H1 (cell line): ENCODE measurements around the gene LSM10. TPM values are rescaled to one million over a fixed set of nuclear protein-coding genes. Genes with fewer than 3 reads are reported as not detected.

ENCODE experiments used
- HDAC6 ChIP-seq: IDR thresholded peaks from one replicate; pipeline ENCODE4 v1.7.1; 2012; ENCODE audit warnings: low read depth, mild to moderate bottlenecking, inconsistent platforms, low read length, moderate library complexity
- JUND ChIP-seq: IDR thresholded peaks from 2 replicates; pipeline ENCODE4 v1.6.1; 2011; ENCODE audit warnings: mild to moderate bottlenecking, improper control_type of control experiment, low read length
- PHF8 ChIP-seq: fragments of 200-600 bp; sonication (generic); conservative IDR thresholded peaks from 2 replicates; pipeline ENCODE4 v1.7.1; 2012; ENCODE audit warnings: low read depth, mild to moderate bottlenecking, inconsistent platforms, low read length, moderate library complexity
- SIRT6 ChIP-seq: IDR thresholded peaks from one replicate; pipeline ENCODE4 v1.7.1; 2012; ENCODE audit warnings: low read length, inconsistent platforms
- SP1 ChIP-seq: IDR thresholded peaks from 2 replicates; pipeline ENCODE4 v1.6.1; 2011; ENCODE audit warnings: low read depth, low read length
- polyA plus RNA-seq, 7 experiments: library from polyadenylated mRNA; depleted of rRNA in 3 of 7; stranded (reverse) in 5 of 7; unstranded in 2 of 7; fragments of >200 nt in 5 of 7; fragments of 200-250 nt in 2 of 7; gene quantifications; 1 replicate in 5 of 7; 2 replicates in 1 of 7; 4 replicates in 1 of 7; pipeline versions ENCODE4 v1.2.1 to v1.2.3, GENCODE V29; 2011 to 2013; ENCODE audit warnings: missing spikeins in 2 of 7, mixed read lengths in 2 of 7
- total RNA-seq: library from RNA; stranded (reverse); fragmentation: NEBNext Ultra II Directional; extraction: Animal tissue kit (Norgen Biotek cat#: 25700); gene quantifications from 2 replicates; pipeline ENCODE4 v1.2.1, GENCODE V29; 2021
- TF ChIP-seq, protein P1 (sequence below): fragments of 300-600 bp; sonication (generic); IDR thresholded peaks from 2 replicates; pipeline ENCODE4 v1.7.1; 2012; ENCODE audit warnings: low read length, moderate library complexity, mild to moderate bottlenecking, inconsistent platforms; ENCODE audit not compliant: insufficient replicate concordance
- TF ChIP-seq, protein P2 (sequence below), 3 experiments: IDR thresholded peaks; 1 replicate in 2 of 3; 2 replicates in 1 of 3; pipeline versions ENCODE4 v1.5.1 to v1.6.1; 2011; ENCODE audit warnings: low read length in 3 of 3, mild to moderate bottlenecking in 3 of 3, inconsistent platforms in 2 of 3, low read depth in 1 of 3, moderate library complexity in 1 of 3; ENCODE audit not compliant: insufficient read depth in 1 of 3; ENCODE audit errors: control extremely low read depth in 1 of 3
- TF ChIP-seq, protein P3 (sequence below): IDR thresholded peaks from 2 replicates; pipeline ENCODE4 v1.6.1; 2012; ENCODE audit warnings: low read length, inconsistent platforms

Gene LSM10
- total and polyA plus RNA-seq, 2 of the 8 experiments (the other 6 are each of a cell fraction or from before 2014, with no cell fraction given): 59.5 to 140 TPM

DNA sequence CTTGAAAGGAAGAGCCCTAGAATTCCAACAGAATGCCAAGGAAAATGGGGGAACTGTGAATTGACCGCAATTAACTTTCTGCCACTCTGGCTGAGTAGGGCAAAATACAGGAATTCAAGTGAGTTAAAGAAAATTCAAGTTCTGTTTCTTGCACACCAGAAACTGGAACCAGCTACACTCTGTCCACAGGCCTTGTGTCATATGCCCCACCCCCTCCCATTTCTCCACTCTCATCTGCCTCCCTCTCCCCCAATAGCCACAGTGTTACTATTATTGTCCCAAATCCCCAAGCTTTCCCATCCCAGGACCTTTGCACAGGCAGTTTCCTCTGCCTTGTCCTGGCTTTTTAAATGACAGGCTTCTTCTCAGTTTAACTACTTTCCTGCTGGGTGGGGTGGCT lies 7.7 kb downstream of the LSM10 start (continued):
- TF ChIP-seq, protein P1, sequence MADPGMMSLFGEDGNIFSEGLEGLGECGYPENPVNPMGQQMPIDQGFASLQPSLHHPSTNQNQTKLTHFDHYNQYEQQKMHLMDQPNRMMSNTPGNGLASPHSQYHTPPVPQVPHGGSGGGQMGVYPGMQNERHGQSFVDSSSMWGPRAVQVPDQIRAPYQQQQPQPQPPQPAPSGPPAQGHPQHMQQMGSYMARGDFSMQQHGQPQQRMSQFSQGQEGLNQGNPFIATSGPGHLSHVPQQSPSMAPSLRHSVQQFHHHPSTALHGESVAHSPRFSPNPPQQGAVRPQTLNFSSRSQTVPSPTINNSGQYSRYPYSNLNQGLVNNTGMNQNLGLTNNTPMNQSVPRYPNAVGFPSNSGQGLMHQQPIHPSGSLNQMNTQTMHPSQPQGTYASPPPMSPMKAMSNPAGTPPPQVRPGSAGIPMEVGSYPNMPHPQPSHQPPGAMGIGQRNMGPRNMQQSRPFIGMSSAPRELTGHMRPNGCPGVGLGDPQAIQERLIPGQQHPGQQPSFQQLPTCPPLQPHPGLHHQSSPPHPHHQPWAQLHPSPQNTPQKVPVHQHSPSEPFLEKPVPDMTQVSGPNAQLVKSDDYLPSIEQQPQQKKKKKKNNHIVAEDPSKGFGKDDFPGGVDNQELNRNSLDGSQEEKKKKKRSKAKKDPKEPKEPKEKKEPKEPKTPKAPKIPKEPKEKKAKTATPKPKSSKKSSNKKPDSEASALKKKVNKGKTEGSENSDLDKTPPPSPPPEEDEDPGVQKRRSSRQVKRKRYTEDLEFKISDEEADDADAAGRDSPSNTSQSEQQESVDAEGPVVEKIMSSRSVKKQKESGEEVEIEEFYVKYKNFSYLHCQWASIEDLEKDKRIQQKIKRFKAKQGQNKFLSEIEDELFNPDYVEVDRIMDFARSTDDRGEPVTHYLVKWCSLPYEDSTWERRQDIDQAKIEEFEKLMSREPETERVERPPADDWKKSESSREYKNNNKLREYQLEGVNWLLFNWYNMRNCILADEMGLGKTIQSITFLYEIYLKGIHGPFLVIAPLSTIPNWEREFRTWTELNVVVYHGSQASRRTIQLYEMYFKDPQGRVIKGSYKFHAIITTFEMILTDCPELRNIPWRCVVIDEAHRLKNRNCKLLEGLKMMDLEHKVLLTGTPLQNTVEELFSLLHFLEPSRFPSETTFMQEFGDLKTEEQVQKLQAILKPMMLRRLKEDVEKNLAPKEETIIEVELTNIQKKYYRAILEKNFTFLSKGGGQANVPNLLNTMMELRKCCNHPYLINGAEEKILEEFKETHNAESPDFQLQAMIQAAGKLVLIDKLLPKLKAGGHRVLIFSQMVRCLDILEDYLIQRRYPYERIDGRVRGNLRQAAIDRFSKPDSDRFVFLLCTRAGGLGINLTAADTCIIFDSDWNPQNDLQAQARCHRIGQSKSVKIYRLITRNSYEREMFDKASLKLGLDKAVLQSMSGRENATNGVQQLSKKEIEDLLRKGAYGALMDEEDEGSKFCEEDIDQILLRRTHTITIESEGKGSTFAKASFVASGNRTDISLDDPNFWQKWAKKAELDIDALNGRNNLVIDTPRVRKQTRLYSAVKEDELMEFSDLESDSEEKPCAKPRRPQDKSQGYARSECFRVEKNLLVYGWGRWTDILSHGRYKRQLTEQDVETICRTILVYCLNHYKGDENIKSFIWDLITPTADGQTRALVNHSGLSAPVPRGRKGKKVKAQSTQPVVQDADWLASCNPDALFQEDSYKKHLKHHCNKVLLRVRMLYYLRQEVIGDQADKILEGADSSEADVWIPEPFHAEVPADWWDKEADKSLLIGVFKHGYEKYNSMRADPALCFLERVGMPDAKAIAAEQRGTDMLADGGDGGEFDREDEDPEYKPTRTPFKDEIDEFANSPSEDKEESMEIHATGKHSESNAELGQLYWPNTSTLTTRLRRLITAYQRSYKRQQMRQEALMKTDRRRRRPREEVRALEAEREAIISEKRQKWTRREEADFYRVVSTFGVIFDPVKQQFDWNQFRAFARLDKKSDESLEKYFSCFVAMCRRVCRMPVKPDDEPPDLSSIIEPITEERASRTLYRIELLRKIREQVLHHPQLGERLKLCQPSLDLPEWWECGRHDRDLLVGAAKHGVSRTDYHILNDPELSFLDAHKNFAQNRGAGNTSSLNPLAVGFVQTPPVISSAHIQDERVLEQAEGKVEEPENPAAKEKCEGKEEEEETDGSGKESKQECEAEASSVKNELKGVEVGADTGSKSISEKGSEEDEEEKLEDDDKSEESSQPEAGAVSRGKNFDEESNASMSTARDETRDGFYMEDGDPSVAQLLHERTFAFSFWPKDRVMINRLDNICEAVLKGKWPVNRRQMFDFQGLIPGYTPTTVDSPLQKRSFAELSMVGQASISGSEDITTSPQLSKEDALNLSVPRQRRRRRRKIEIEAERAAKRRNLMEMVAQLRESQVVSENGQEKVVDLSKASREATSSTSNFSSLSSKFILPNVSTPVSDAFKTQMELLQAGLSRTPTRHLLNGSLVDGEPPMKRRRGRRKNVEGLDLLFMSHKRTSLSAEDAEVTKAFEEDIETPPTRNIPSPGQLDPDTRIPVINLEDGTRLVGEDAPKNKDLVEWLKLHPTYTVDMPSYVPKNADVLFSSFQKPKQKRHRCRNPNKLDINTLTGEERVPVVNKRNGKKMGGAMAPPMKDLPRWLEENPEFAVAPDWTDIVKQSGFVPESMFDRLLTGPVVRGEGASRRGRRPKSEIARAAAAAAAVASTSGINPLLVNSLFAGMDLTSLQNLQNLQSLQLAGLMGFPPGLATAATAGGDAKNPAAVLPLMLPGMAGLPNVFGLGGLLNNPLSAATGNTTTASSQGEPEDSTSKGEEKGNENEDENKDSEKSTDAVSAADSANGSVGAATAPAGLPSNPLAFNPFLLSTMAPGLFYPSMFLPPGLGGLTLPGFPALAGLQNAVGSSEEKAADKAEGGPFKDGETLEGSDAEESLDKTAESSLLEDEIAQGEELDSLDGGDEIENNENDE: no peak
- no peak for TF ChIP-seq SIRT6
- no peak for TF ChIP-seq HDAC6
- TF ChIP-seq, protein P2, sequence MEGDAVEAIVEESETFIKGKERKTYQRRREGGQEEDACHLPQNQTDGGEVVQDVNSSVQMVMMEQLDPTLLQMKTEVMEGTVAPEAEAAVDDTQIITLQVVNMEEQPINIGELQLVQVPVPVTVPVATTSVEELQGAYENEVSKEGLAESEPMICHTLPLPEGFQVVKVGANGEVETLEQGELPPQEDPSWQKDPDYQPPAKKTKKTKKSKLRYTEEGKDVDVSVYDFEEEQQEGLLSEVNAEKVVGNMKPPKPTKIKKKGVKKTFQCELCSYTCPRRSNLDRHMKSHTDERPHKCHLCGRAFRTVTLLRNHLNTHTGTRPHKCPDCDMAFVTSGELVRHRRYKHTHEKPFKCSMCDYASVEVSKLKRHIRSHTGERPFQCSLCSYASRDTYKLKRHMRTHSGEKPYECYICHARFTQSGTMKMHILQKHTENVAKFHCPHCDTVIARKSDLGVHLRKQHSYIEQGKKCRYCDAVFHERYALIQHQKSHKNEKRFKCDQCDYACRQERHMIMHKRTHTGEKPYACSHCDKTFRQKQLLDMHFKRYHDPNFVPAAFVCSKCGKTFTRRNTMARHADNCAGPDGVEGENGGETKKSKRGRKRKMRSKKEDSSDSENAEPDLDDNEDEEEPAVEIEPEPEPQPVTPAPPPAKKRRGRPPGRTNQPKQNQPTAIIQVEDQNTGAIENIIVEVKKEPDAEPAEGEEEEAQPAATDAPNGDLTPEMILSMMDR (IDR thresholded peaks at IDR 0.05; ENCODE audit: control extremely low read depth in 1 of 3, insufficient read depth in 1 of 3, low read depth in 1 of 3, low read length in 3 of 3): no peak
- no peak for TF ChIP-seq PHF8
- TF ChIP-seq SP1: no peak
- TF ChIP-seq, protein P3, sequence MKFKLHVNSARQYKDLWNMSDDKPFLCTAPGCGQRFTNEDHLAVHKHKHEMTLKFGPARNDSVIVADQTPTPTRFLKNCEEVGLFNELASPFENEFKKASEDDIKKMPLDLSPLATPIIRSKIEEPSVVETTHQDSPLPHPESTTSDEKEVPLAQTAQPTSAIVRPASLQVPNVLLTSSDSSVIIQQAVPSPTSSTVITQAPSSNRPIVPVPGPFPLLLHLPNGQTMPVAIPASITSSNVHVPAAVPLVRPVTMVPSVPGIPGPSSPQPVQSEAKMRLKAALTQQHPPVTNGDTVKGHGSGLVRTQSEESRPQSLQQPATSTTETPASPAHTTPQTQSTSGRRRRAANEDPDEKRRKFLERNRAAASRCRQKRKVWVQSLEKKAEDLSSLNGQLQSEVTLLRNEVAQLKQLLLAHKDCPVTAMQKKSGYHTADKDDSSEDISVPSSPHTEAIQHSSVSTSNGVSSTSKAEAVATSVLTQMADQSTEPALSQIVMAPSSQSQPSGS: no peak
- no peak for TF ChIP-seq JUND
